Osteocyte (in vitro differentiated cells): Measurements from ENCODE around the gene MRFAP1L1. TPM values are rescaled to one million over a fixed set of nuclear protein-coding genes. Genes with fewer than 3 reads are reported as not detected.

ENCODE experiments used
- DNase-seq: peaks from one replicate; pipeline ENCODE4 v3.0.0; 2021; ENCODE audit warnings: mixed read lengths; ENCODE audit not compliant: unreplicated experiment; ENCODE audit errors: extremely low spot score
- H3K27ac Mint-ChIP-seq: one replicate; pipeline ENCODE4 v1.8.0; 2021; ENCODE audit warnings: mild to moderate bottlenecking, mixed read lengths; ENCODE audit not compliant: unreplicated experiment
- H3K27me3 Mint-ChIP-seq: one replicate; pipeline ENCODE4 v1.8.0; 2021; ENCODE audit warnings: mixed read lengths; ENCODE audit not compliant: unreplicated experiment
- H3K36me3 Mint-ChIP-seq: one replicate; pipeline ENCODE4 v1.8.0; 2021; ENCODE audit warnings: mixed read lengths; ENCODE audit not compliant: unreplicated experiment
- H3K4me1 Mint-ChIP-seq: one replicate; pipeline ENCODE4 v1.8.0; 2021; ENCODE audit warnings: mixed read lengths; ENCODE audit not compliant: unreplicated experiment
- H3K4me3 Mint-ChIP-seq: one replicate; pipeline ENCODE4 v1.8.0; 2021; ENCODE audit warnings: mild to moderate bottlenecking, moderate library complexity, mixed read lengths; ENCODE audit not compliant: unreplicated experiment
- H3K9me3 Mint-ChIP-seq: one replicate; pipeline ENCODE4 v1.8.0; 2021; ENCODE audit warnings: mixed read lengths; ENCODE audit not compliant: unreplicated experiment
- CTCF ChIP-seq: fragments of 200-600 bp; sonication (generic); IDR thresholded peaks from 2 replicates; pipeline ENCODE4 v1.5.0; 2021; ENCODE audit warnings: antibody characterized with exemption, mild to moderate bottlenecking, moderate library complexity
- total RNA-seq: library from RNA; stranded (reverse); gene quantifications from 2 replicates; pipeline ENCODE4 v1.2.1, GENCODE V29; 2021

The MRFAP1L1 gene
- total RNA-seq, 1 donor from 2014 or later = 58.6 TPM

- no peak for DNase-seq
- Mint-ChIP-seq H3K4me3 (no peak overlapping the region), H3K27me3 (no peaks in the 10 kb centered on the region), H3K9me3 (no peaks in the 10 kb centered on the region), H3K4me1 (peaks cover 17% of the 10 kb centered on the region), H3K27ac (no peak overlapping the region), H3K36me3 (peaks cover 9% of the 10 kb centered on the region)
- TF ChIP-seq CTCF = no peak
Measured at GRCh38 chr4:6697131-6697530, 12.5 kb downstream of the MRFAP1L1 start.

- Mint-ChIP-seq H3K9me3 (no peaks in the 10 kb centered on the region), H3K4me3 (no peak overlapping the region), H3K27ac (no peak overlapping the region), H3K4me1 (peaks cover 17% of the 10 kb centered on the region), H3K27me3 (no peaks in the 10 kb centered on the region), H3K36me3 (peaks cover 7% of the 10 kb centered on the region)
- TF ChIP-seq CTCF = no peak
- no peak for DNase-seq
Measured at GRCh38 chr4:6696611-6697010, 13.1 kb downstream of the MRFAP1L1 start.

- H3K4me1 Mint-ChIP-seq = peaks cover 17% of the 10 kb centered on the region
- H3K9me3 Mint-ChIP-seq = no peaks in the 10 kb centered on the region
- H3K27me3 Mint-ChIP-seq = no peaks in the 10 kb centered on the region
- H3K36me3 Mint-ChIP-seq = peaks cover 3% of the 10 kb centered on the region
- no peak overlapping the region for H3K4me3 Mint-ChIP-seq
- no peak for TF ChIP-seq CTCF
- H3K27ac Mint-ChIP-seq = no peak overlapping the region
- DNase-seq = no peak
Measured at GRCh38 chr4:6695660-6696610, 13.7 kb downstream of the MRFAP1L1 start.

DNA sequence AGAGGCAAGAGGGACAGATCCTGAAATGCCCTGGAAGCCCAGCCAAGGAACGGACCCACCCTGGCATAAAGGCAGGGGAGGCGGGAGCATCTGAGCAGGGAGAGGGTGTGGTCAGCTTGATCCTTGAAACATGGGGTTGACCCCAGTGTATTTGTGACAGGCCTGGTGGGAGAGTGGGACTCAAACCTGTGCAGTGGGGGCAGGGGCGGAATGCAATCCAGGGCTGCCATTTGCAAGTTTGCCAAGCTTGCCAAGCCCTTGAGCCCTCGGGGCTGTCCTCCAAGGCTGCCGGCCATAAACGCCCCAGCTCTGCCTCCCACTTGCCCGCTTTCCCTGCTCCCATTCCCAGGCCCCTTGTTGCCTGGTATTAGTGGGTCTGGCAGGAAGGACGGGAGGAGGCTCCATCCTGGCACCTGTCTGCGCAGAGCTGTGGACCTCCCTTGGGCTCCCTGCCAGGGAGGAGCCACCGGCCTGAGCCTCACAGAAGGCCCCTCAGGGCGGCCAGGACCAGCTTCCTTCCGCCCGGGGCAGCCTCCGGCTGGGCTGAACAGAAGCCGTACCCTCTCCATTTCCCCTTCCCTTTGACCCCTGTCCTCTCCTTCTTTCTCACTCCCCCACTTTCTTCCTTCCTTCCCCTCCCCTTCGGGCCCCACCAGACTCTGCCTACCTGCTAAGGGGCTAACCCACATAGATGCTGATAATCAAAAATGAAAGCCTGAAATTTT lies 15.3 kb downstream of the MRFAP1L1 start:
- Mint-ChIP-seq H3K36me3 (peaks cover 3% of the 10 kb centered on the region), H3K27me3 (no peaks in the 10 kb centered on the region), H3K4me3 (no peak overlapping the region), H3K4me1 (peaks cover 29% of the 10 kb centered on the region), H3K27ac (no peak overlapping the region), H3K9me3 (no peaks in the 10 kb centered on the region)
- TF ChIP-seq CTCF = no peak
- no peak for DNase-seq
